CMK (cell line): Measurements from ENCODE around the gene TMEM45A.
"Not testable (repeated sequence)": the region's sequence is repeated elsewhere in the genome, so short reads cannot be mapped to it uniquely, and the experiment has no call there.

ENCODE experiments used
- DNase-seq: peaks from one replicate; pipeline ENCODE4 v3.0.0-alpha.2; 2010; ENCODE audit warnings: low read depth

The TMEM45A gene, protein sequence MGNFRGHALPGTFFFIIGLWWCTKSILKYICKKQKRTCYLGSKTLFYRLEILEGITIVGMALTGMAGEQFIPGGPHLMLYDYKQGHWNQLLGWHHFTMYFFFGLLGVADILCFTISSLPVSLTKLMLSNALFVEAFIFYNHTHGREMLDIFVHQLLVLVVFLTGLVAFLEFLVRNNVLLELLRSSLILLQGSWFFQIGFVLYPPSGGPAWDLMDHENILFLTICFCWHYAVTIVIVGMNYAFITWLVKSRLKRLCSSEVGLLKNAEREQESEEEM

DNA sequence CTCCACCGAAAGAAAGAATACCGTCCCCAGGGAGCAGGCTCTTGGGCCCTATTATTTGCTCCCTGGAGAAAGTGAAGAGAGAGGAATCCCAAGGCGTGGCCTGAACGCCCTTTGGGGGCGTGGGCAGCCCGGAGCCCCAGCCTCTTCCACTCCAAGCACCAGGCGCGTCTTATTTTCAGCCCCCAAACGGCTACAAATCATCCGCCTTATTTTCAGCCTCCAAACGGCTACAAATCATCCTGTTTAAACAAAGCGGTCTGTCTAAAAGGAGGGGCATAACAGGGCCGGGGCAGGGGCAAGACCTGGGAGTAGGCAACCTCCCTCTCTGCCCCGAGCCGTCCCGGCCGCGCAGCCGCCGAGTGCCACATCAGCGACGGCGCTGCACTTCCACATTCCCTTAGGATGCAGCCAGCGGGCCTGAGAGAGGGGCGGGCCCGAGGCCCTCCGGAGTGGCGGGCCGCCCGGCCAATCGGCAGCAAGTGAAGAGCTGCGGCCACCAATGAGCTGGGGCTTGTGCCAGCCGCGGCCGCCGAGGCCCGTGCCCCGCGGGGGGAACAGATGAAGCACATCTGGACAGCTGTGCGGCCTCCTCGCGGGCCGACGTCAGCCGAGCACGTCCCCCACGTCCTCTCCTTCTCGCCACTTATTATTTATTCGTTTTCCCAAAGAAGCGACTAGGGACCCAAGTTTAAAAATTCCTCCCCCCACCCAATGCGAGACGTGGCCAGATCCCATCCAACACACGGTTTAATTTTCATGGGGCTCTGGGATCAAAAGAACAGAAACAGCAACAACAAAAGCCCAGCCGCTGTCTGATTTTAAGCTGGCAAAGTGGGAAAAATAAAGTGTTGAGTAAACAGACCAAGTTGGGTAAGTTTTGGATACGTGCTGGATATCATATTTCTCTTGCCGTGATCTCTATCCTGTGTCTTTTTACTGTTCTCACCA lies at the start of gene TMEM45A:
TSS of gene TMEM45A (plus strand) at position 561 of the 948 bp plus-strand sequence. CDS start 62,593 bp downstream, outside the sequence.
- DNase-seq, result peak; percentile 71

DNA sequence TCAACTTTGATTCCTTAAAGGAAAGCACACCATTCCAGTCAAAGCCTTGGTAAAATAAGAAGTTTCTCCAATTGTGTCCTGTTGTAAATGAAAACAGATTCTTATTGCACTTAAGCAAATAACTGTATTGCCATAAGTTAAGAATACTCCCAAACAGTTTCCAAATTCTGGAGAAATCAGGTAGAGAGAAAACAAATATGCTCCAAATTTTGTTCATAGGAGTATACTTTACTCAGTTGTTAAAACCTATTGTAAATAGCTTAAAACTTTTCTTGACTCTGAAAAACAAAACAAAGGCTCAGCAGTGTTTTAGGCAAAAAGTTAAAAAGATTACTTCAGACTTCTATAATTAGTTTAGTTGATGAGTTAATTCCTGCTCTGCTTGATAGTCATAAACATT lies 48.7 kb upstream of the TMEM45A start:
- no peak for DNase-seq

- DNase-seq, result not testable (repeated sequence)
Measured at GRCh38 chr3:100447067-100447466, 45.4 kb upstream of the TMEM45A start.

DNA sequence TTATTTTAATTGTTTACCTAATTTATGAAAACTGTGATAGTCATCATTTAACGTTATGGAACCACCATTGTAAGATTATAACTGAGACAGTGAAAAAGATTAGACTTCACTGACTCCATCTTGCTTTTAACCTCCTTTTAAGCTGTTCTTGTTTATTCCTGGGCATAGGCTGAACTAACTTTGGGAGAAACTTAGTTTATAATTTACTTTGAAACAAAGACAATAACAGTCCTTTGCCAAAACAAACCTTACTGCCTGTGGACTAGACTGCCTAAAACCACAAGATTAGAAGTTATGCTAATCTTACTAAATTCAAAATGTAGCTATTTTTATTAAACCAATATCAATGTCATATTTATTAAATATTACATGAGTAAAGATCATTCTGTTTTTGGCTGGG lies 44.3 kb upstream of the TMEM45A start:
- no peak for DNase-seq

GRCh38 chr3:100449214-100449613 lies 43.2 kb upstream of the TMEM45A start:
- no peak for DNase-seq

DNA sequence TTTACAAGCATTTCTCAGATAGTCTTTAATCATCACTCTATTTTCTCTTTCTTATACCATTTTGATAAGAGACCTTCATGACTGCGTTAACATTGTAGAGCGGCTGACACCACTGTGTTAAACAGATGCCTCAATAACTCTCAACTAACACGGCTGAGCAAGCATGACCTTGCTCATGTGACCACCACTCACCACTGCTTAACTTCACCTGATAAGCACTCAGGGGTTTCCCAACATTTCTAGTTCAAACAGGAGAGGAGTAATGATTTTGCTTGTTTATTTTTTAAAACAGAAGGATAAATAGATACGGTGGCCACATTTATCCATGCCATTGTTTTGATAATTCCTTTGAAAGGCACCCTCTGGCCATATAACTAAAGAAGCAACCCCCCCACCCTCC lies 37.7 kb upstream of the TMEM45A start:
- no peak for DNase-seq

DNA sequence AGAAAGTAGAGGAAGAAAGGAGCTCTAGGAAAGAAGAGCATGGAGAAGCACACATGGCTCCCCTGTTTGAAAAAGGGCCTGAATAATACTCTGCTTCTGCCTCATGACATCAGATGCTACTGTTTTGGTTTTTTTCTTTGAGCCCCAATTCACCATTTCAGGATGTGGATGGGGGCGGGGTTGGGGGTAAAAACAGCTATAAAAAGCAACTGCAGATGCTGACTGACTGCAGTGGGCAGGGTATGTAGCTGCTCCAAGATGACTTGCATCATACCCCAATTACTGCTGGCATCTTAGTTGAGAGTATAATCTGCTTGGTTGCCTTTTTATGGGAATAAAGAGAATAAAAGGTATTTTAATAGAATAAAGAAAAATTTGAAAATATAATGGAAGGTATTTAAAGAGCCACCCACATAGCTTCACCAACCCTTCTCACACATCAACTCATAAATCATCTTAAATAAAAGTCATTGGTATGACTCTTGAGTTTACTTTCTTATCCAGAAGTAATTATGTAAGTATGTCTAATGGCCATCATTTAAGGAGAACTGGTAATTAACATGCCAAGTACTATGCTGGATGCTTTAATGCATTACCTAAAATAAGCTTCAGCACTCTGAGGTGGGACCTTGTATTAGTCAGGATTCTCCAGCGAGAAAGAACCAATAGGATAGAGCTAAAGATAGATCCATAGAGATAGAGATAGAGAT lies 36.4 kb upstream of the TMEM45A start:
- no peak for DNase-seq

DNA sequence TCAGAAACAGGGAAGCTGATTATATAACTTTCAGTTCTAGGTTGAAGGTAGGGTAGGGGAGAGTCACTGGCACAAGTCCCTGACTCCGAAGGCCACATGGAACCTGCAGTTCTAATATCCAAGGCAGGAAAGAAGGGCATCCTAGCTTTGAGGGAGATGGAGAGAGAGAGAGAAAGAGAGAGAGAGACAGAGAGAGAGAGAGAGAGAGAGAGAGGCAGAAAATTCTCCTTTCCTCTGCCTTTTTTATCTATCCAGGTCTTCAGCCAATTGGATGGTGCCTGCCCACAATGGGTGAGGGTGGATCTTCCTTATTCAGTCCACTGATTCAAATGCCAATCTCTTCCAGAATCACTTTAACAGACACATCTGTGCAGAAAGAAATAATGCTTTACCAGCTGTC lies 35.7 kb upstream of the TMEM45A start:
- DNase-seq, result no peak

- no peak for DNase-seq
Measured at GRCh38 chr3:100457811-100458210, 34.6 kb upstream of the TMEM45A start.

- DNase-seq, result no peak
Measured at GRCh38 chr3:100458814-100459213, 33.6 kb upstream of the TMEM45A start.

- peak; percentile 7 for DNase-seq
Measured at GRCh38 chr3:100463002-100463401, 29.4 kb upstream of the TMEM45A start.

DNA sequence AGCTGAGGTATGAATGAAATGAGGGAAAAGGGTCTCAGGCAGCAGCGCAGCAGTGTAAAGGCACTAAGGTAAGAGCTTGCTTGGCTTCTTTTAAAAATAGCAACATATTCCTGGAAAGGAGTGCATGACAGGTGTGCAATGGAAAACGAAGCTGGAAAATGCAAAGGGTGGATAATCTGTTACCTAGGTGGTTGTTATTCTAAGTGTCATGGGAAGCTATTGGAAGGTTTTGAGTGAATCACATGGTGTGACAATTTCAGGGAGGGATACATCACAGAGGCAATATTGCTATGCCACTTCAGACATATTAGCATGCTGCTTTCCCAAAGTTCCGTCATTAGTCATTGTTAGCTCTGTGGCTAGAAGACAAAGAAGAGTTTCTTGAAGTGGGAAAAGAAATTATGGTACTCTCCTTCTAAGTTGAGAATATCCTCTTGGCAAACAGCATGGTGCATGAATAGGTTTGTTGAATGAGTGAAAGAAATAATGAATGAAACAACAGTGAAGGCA lies 28.7 kb upstream of the TMEM45A start:
- DNase-seq, result no peak

DNA sequence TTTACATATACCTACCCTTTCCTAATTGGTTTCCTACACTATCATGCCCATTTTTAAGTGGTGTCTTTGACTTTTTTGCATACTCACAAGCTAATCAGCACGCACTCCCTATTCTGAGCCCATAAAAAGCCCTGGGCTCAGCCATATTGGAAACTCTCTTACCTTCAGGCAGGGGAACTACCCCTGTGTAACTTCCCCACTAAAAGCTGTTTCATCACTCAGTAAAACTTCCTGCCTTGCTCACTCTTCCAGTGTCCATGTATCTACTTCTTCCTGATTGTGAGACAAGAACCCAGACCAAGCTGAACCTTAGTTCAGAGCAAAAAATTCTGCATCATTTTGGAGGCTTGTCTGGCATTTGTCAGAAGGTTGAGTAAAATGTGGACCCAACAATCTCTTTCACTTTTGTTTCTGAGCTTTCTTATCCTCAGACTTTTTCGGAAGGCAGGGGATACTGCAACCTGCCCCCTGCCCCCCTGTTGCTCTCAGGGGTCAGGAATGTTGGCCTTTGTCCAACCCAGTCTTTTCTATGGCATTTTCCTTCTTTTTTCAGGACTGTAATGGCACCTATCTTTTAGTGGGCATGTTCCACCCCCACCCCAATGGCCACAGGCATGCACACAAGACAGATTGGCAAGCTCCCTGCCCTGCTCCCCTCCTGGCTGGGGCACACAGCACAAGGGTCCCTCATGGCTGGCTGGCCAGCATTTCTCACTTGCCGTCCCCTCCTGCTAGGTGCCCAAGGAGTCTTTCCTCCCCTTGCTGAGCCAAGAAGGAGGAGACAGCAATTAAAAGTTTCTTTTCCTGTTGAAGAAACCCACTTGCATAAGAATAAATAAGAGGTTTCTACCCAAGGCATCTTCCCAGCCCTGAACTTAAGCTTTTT lies 26.3 kb upstream of the TMEM45A start:
- DNase-seq, result no peak

DNA sequence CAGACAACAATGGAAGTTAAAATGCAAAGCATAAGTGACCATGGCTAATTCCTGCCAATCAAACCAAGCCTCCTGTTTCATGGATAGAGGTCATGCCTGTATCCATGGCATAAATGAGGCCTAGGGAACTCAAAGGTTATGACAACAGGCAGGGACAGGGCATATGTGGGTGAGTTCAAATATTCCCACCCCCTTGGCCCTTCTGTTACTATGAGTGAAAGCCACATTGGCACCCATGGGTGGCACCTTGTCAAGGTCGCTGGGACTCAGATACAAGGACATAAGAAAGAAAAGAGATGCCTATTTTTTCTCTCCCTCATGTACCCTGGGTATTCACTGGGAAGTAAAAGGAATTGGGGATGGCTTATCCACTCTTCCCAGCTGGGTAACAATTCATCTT lies 25.3 kb upstream of the TMEM45A start:
- DNase-seq, result no peak

DNA sequence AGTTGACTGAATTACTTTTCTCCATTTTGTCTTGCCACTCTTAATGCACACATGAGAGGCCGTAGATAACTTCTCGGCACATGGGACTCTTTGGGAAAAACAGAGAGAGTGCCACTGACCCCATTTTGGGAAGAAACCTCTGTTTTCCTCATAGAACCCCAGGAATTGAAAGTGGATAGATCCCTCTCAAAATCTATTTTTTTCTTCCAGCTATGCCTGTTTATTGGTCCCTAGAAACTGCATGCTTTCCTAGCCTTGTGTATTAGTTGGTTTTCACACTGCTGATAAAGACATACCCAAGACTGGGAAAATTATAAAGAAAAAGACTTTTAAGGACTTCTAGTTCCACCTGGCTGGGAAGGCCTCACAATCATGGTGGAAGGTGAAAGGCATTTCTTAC lies 23.7 kb upstream of the TMEM45A start:
- no peak for DNase-seq

GRCh38 chr3:100470951-100471350 lies 21.5 kb upstream of the TMEM45A start:
- DNase-seq, result no peak

DNA sequence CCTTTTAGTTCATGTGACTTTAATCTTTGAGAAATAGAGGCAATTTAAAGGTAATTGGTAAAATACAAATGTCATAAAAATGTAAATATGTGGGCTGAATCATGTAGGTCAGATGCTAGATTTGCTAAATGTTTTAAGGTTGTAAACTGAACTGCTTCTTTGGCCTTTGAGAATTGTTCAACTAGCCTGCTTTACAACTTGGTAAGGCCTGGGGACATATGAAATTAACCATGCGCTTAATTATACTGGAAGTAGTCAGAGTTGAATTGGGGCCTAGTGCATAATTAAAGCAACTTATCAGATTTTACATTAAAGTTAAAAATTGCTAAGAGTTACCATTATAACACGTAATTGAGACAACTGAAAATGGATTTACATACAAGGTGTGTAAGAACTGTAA lies 21.0 kb upstream of the TMEM45A start:
- no peak for DNase-seq

DNA sequence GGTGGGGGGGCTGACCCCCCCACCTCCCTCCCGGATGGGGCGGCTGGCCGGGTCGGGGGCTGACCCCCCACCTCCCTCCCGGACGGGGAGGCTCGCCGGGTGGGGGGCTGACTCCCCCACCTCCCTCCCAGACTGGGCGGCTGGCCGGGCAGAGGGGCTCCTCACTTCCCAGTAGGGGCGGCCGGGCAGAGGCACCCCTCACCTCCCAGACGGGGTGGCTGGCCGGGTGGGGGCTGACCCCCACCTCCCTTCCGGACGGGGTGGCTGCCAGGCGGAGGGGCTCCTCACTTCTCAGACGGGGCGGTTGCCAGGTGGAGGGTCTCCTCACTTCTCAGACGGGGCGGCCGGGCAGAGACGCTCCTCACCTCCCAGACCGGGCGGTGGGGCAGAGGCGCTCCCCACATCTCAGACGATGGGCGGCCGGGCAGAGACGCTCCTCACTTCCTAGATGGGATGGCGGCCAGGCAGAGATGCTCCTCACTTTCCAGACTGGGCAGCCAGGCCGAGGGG lies 14.5 kb upstream of the TMEM45A start:
- not testable (repeated sequence) for DNase-seq

GRCh38 chr3:100478521-100478920 lies 13.9 kb upstream of the TMEM45A start:
- not testable (repeated sequence) for DNase-seq

- DNase-seq, result no peak
Measured at GRCh38 chr3:100480081-100480480, 12.3 kb upstream of the TMEM45A start.

DNA sequence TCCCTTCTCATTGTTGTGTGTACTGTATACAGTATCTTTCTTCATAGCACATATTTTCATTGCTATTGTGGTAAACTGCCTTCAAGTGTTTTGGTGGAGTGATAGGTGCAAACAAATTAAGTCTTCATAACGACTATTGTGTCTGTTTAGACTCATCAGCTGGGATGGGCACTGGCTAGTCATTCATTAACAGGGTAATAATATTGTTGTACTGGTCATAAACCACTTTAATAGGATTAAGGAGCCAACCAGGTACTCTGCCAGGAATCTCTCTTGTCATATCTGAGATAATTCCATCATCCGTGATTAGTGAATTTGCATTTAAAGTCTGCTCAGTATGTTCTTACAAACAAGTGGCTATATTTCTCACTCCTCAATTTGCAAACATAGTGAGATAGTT lies 10.2 kb upstream of the TMEM45A start:
- DNase-seq, result no peak
